Measurements from ENCODE around the gene ANKRD27.
A peak's percentile ranks its signal among the peaks of the same experiment; 100 is the strongest.
"Not testable (repeated sequence)": the region's sequence is repeated elsewhere in the genome, so short reads cannot be mapped to it uniquely, and the experiment has no call there.

ANKRD27 gene

DNA sequence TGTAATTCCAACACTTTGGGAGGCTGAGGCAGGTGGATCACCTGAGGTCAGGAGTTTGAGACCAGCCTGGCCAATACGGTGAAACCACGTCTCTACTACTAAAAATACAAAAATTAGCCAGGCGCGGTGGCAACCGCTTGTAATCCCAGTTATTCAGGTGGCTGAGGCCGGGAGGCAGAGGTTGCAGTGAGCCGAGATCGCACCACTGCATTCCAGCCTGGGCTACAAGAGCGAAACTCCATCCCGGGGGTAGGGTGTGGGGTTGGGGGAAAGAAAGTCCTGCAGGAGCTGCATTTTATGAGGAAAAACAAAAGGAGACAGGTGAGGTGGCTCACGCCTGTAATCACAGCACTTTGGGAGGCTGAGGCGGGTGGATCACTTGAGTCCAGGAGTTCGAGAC, 22.6 kb downstream of the ANKRD27 start:
- not testable (repeated sequence) for DNase-seq (ENCODE audit: low spot score)

- DNase-seq (ENCODE audit: low spot score), result peak; percentile 37
Measured at GRCh38 chr19:32651729-32652140, 23.2 kb downstream of the ANKRD27 start.

DNA sequence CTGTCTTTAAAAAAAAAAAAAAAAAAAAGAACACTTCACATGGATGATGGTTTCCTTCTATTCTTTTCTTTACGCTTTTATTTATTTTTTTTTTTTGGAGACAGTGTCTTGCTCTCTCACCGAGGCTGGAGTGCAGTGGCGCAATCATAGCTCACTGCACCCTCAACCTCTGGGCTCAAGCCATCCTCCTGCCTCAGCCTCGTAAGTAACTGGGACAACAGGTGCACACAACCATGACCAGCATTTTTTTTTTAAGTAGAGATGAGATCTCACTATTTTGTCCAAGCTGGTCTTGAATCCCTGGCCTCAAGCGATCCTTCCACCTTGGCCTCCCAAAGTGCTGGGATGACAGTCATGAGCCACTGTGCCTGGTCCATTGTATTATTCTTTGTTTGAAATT, 24.3 kb downstream of the ANKRD27 start:
- no peak for DNase-seq (ENCODE audit: low spot score)

GRCh38 chr19:32649751-32650150, 25.2 kb downstream of the ANKRD27 start:
- DNase-seq (ENCODE audit: low spot score), result no peak

- DNase-seq (ENCODE audit: low spot score), result no peak
Measured at GRCh38 chr19:32647361-32647760, 27.6 kb downstream of the ANKRD27 start.

DNA sequence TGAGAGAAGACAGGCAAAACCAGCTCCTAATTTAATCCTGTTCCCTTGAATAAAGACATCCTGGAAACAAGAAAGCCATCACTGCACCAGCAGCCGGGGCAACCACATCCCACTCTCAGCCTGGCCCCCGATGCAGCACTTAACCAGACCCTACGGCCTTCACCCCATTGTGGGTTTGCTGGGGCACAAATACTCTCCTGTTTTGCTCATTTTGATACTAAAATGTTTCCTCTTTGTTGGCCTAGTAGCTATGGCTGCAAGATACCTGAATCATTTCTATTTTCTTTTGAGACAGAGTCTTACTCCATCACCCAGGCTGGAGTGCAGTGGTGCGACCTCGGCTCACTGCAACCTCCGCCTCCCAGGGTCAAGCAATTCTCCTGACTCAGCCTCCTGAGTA, 28.4 kb downstream of the ANKRD27 start:
- DNase-seq (ENCODE audit: low spot score), result no peak

DNA sequence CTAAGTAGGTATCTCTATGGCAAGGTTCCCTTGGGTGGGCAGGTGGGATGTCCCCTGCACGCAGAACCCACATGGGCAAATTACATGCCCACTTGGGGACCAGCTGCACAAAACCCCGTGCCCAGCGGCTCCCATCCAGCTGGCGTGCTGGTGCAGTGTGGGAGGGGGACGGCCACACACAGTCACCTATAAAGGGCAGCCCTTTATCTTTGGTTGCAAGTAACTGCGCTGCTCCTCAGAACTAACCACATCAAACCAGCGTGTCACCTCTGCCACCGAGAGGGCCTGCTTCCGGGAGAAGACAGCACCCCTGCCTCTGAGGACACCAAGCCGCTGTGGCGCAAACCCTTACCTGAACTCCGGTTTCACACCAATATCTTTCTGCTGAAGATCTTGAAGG, 32.2 kb downstream of the ANKRD27 start:
- no peak for DNase-seq (ENCODE audit: low spot score)

GRCh38 chr19:32638625-32639024, 36.4 kb downstream of the ANKRD27 start:
- no peak for DNase-seq (ENCODE audit: low spot score)

DNA sequence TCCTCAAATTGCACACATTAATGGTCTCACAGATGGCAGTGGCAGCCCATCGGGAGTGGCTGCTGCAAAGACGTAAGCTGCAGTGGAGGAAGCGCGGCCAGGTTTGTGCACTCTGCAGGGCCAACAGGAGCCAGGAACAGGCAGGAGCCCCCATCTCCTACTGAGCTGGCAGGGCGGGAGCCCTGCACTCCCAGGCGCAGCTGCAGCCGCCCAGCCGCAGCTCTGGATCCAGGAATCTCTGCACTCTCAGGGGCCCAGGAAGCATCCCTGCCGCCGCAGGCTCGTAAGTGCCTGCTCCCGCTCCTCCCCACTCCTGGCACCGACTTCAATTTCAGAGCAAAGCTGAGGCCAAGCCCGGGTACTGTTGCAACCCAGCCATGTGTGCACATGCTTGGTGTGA, 37.5 kb downstream of the ANKRD27 start:
- DNase-seq (ENCODE audit: low spot score), result no peak

DNA sequence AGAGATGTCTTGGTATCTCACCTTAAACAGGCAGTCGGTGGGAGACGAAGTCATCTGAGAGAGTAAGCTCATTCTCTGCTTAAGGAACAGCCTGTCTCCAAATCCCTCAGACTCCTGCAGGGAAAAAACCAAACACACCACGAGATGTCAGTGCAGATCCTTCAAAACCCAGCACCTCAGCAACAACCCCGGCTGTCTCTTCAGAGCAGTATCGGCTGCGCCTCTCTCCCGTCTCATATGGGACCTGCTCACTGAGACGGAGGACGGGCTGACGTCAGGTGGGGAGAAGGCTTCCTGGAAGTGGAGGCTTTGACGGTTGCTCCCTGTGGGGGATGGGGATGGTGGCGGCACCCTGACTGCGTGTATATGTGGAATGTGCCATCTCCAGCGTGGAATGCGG, 43.6 kb downstream of the ANKRD27 start:
- no peak for DNase-seq (ENCODE audit: low spot score)

DNA sequence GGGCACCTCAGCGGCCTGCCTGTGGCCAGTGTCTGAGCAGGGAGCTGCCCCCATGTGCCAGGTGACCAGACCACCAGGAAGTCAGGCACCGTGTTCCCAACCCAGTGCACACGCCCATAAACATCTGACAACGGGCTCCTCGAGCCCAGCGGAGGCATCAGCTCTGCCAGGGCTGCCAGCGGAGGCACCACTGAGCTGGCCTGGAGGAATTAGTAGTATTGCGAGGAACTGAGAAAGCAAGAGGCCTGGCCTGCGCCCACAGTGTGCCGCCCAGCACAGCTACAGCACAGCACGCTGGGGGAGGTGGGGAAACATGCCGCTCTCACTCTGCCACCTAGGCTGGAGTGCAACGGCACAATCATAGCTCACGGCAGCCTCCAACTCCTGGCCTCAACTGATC, 44.6 kb downstream of the ANKRD27 start:
- no peak for DNase-seq (ENCODE audit: low spot score)

GRCh38 chr19:32627714-32628270, 47.2 kb downstream of the ANKRD27 start:
- no peak for DNase-seq (ENCODE audit: low spot score)

GRCh38 chr19:32626969-32627368, 48.0 kb downstream of the ANKRD27 start:
- DNase-seq (ENCODE audit: low spot score), result no peak

- DNase-seq (ENCODE audit: low spot score), result no peak
Measured at GRCh38 chr19:32624410-32624809, 50.6 kb downstream of the ANKRD27 start.

- DNase-seq (ENCODE audit: low spot score), result no peak
Measured at GRCh38 chr19:32622002-32622401, 53.0 kb downstream of the ANKRD27 start.

- DNase-seq (ENCODE audit: low spot score), result no peak
Measured at GRCh38 chr19:32619051-32619685, 55.8 kb downstream of the ANKRD27 start.

DNA sequence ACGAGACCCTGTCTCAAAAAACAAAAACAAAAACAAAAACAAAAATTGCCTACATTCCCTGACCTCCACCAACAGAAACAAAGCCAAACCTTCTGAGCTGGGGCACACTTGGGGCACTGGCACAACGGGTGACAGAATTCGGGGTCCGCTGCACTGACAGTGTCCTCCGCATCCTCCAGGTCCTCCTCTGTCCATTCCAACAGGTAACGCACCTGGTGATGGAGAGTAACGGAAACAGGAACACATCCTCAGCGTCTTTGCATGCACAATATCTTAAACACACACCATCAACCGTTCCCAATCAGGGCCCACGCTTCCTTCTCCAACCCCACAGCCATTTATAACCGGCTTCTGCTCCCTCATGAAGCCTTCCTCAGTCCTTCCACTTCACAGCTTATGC, 59.4 kb downstream of the ANKRD27 start:
- no peak for DNase-seq (ENCODE audit: low spot score)

GRCh38 chr19:32614916-32615315, 60.1 kb downstream of the ANKRD27 start:
- no peak for DNase-seq (ENCODE audit: low spot score)

DNA sequence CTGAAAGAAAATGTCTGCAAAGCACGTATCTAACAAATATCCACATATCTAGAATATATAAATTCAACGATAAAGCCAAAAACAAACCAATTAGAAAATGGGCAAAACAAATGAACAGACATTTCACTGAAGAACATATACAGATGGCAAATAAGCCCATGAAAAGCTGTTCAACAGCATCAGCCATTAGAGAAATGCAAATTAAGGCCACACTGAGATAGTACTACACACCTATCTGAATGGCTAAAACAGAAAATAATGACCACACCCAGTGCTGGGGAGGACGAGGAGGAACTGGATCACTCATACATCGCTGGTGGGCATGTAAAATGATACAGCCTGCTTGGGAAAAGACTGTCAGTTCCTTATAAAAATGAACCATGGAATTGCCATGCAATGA, 62.0 kb downstream of the ANKRD27 start:
- DNase-seq (ENCODE audit: low spot score), result no peak

- no peak for DNase-seq (ENCODE audit: low spot score)
Measured at GRCh38 chr19:32611161-32611560, 63.8 kb downstream of the ANKRD27 start.

DNA sequence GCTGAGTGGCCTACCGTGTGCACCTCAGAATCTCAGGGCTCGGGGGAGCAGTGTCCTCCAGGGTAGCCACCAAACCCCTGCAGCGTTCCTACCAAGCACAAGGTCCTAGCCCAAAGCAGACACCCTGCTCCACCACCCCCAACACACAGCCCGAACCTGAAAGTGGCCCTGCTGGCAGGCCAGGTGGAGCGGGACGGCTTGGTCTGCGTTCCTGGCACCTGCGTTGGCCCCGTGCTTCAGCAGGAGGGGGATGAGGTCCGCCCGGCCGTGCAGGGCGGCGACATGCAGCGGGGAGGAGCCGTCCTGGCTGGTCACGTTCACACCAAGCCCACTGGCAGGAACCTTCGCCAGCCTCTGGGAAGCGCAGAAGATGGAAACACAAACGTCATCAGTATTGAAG, 67.5 kb downstream of the ANKRD27 start:
- no peak for DNase-seq (ENCODE audit: low spot score)

GRCh38 chr19:32606289-32606688, 68.7 kb downstream of the ANKRD27 start:
- DNase-seq (ENCODE audit: low spot score), result no peak

DNA sequence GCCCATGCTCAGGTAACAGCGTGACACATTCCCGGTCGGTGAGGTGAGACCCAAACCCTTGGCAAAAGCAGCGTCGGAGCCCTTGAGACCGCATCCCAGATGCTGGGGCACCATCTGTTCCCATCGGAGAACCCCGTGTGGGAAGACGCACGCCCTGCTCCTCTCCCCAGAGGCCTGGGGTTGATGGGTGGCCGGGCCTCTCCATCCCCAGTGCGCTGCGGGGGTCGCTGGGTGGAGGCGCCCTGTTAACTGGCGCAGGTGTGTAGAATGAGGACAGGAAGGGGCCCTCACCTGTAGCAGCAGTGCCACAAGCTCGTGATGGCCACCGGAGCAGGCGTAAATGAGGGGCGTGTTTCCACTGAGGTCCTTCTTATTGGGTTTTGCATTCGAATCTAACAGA, 69.4 kb downstream of the ANKRD27 start:
- DNase-seq (ENCODE audit: low spot score), result no peak

GRCh38 chr19:32603961-32604360, 71.0 kb downstream of the ANKRD27 start:
- no peak for DNase-seq (ENCODE audit: low spot score)
